ENCODE data around the gene ADSL. TPM values are rescaled to one million over a fixed set of nuclear protein-coding genes. Genes with fewer than 3 reads are reported as not detected.

The ADSL gene
- total RNA-seq, 1 experiment from 2014 or later = 126 TPM

DNA sequence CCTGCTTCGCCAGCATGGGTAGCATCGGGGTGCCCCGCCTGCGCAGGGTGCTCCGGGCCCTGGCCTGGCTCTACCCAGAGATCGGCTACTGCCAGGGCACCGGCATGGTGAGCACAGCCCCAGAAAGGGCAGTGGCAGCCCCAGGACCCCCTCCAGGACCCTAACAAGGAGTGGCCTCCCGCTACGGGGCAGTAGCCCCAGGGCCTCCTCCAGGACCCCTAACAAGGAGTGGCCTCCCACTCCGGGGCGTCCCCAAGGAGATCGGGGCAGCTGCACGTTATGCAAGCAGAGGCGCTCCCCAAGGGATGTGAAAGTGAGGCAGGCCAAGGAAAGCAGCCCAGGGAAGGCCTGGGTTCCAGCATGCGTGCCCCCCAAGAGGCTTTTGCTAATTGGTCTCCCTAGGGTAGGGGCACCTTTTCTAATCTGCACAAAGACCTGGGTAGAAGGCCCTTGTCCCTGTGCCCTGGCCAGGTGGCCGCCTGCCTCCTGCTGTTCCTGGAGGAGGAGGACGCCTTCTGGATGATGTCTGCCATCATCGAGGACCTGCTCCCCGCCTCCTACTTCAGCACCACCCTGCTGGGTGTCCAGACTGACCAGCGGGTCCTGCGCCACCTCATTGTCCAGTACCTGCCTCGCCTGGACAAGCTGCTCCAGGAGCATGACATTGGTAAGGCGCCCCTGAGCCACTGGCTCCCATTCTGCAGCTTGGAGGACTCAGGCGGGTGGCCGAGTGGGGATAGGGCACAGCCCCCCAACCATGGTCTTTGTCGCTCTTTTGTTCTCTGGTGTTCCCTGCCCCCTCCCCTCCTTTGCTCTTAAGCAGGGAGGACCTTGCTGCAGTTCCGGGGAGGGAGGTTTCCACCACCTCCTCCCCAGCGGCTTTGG, 59.1 kb downstream of the ADSL start:
- Histone ChIP-seq H4K20me1 (ENCODE audit: insufficient read depth) (no peaks in the 10 kb centered on the region), H3K27me3 (ENCODE audit: insufficient read depth, low read length) (no peaks in the 10 kb centered on the region), H2AFZ (ENCODE audit: low read depth, low read length, poor library complexity, severe bottlenecking) (no peak overlapping the region), H3K4me1 (ENCODE audit: control insufficient read depth in 1 of 2, insufficient read depth in 2 of 2, low read length in 2 of 2) (peaks cover 3 to 8% of the 10 kb centered on the region in 2 experiments; a peak in 3 of 4 replicates), H3K27ac (ENCODE audit: low read depth, low read length) (no peak overlapping the region), H3K9me3 (ENCODE audit: control insufficient read depth in 1 of 2, insufficient read depth in 1 of 2, low read depth in 1 of 2, low read length in 2 of 2) (no peaks in the 10 kb centered on the region), H3K36me3 (ENCODE audit: control insufficient read depth in 1 of 2, insufficient read depth in 2 of 2, low read length in 2 of 2) (peaks cover 7 to 13% of the 10 kb centered on the region in 2 experiments; a peak in 3 of 4 replicates), H3K4me3 (replicated peaks in 1 of 2; ENCODE audit: low read depth in 1 of 2, low read length in 2 of 2) (no peak overlapping the region), H3K9ac (ENCODE audit: low read length) (no peak overlapping the region), H3K9me2 (ENCODE audit: insufficient read depth) (no peaks in the 10 kb centered on the region), H3K79me2 (ENCODE audit: insufficient read depth, low read length) (no peaks in the 10 kb centered on the region), H3K4me2 (ENCODE audit: low read length) (no peak overlapping the region)
- ChIA-PET POLR2A (no interaction called here), CTCF (no interaction called here), RAD21 (ENCODE audit: low non-redundant PET in 1 of 2, low total read pairs in 2 of 2, uncharacterized antibody in 2 of 2, unreplicated experiment in 2 of 2) (no interaction called here)
- ATAC-seq (no peak), DNase-seq (ENCODE audit: low read depth, low spot score) (no peak)
- BruUV-seq (replicated peaks) = no TSS peak
- TF ChIP-seq, protein P1, sequence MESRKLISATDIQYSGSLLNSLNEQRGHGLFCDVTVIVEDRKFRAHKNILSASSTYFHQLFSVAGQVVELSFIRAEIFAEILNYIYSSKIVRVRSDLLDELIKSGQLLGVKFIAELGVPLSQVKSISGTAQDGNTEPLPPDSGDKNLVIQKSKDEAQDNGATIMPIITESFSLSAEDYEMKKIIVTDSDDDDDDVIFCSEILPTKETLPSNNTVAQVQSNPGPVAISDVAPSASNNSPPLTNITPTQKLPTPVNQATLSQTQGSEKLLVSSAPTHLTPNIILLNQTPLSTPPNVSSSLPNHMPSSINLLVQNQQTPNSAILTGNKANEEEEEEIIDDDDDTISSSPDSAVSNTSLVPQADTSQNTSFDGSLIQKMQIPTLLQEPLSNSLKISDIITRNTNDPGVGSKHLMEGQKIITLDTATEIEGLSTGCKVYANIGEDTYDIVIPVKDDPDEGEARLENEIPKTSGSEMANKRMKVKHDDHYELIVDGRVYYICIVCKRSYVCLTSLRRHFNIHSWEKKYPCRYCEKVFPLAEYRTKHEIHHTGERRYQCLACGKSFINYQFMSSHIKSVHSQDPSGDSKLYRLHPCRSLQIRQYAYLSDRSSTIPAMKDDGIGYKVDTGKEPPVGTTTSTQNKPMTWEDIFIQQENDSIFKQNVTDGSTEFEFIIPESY (IDR thresholded peaks at IDR 0.05; ENCODE audit: extremely low read depth, insufficient replicate concordance, low read length) = no peak
- TF ChIP-seq, protein P2, sequence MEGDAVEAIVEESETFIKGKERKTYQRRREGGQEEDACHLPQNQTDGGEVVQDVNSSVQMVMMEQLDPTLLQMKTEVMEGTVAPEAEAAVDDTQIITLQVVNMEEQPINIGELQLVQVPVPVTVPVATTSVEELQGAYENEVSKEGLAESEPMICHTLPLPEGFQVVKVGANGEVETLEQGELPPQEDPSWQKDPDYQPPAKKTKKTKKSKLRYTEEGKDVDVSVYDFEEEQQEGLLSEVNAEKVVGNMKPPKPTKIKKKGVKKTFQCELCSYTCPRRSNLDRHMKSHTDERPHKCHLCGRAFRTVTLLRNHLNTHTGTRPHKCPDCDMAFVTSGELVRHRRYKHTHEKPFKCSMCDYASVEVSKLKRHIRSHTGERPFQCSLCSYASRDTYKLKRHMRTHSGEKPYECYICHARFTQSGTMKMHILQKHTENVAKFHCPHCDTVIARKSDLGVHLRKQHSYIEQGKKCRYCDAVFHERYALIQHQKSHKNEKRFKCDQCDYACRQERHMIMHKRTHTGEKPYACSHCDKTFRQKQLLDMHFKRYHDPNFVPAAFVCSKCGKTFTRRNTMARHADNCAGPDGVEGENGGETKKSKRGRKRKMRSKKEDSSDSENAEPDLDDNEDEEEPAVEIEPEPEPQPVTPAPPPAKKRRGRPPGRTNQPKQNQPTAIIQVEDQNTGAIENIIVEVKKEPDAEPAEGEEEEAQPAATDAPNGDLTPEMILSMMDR (IDR thresholded peaks at IDR 0.05 in 2 of 3, conservative IDR thresholded peaks at IDR 0.05 in 1 of 3; ENCODE audit: borderline replicate concordance in 1 of 3, insufficient read depth in 1 of 3, low read depth in 2 of 3, low read length in 2 of 3) = no peak
- TF ChIP-seq ZNF274 (IDR thresholded peaks at IDR 0.05; ENCODE audit: low read depth, low read length) (no peak), FOSL1 (IDR thresholded peaks at IDR 0.05; ENCODE audit: low read depth) (no peak), ZFX (IDR thresholded peaks at IDR 0.05) (no peak), SP1 (IDR thresholded peaks at IDR 0.05; ENCODE audit: low read depth) (no peak), CEBPB (IDR thresholded peaks at IDR 0.05; ENCODE audit: low read depth) (no peak), RAD21 (IDR thresholded peaks at IDR 0.05; ENCODE audit: low read depth) (no peak), EZH2phosphoT487 (IDR thresholded peaks at IDR 0.05; ENCODE audit: borderline replicate concordance) (no peak), SIN3A (IDR thresholded peaks at IDR 0.05; ENCODE audit: low read depth) (no peak)
- TF ChIP-seq, protein P3, sequence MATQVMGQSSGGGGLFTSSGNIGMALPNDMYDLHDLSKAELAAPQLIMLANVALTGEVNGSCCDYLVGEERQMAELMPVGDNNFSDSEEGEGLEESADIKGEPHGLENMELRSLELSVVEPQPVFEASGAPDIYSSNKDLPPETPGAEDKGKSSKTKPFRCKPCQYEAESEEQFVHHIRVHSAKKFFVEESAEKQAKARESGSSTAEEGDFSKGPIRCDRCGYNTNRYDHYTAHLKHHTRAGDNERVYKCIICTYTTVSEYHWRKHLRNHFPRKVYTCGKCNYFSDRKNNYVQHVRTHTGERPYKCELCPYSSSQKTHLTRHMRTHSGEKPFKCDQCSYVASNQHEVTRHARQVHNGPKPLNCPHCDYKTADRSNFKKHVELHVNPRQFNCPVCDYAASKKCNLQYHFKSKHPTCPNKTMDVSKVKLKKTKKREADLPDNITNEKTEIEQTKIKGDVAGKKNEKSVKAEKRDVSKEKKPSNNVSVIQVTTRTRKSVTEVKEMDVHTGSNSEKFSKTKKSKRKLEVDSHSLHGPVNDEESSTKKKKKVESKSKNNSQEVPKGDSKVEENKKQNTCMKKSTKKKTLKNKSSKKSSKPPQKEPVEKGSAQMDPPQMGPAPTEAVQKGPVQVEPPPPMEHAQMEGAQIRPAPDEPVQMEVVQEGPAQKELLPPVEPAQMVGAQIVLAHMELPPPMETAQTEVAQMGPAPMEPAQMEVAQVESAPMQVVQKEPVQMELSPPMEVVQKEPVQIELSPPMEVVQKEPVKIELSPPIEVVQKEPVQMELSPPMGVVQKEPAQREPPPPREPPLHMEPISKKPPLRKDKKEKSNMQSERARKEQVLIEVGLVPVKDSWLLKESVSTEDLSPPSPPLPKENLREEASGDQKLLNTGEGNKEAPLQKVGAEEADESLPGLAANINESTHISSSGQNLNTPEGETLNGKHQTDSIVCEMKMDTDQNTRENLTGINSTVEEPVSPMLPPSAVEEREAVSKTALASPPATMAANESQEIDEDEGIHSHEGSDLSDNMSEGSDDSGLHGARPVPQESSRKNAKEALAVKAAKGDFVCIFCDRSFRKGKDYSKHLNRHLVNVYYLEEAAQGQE (IDR thresholded peaks at IDR 0.05; ENCODE audit: low read depth) = no peak
- TF ChIP-seq, protein P4, sequence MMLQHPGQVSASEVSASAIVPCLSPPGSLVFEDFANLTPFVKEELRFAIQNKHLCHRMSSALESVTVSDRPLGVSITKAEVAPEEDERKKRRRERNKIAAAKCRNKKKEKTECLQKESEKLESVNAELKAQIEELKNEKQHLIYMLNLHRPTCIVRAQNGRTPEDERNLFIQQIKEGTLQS (IDR thresholded peaks at IDR 0.05) = no peak
- intact Hi-C loops (cut with micrococcal nuclease) = no loop called here

All from HCT116 (cell line).